ENCODE measurements around the gene HBQ1.
"Not testable (repeated sequence)": the region's sequence is repeated elsewhere in the genome, so short reads cannot be mapped to it uniquely, and the experiment has no call there.

The HBQ1 gene

DNA sequence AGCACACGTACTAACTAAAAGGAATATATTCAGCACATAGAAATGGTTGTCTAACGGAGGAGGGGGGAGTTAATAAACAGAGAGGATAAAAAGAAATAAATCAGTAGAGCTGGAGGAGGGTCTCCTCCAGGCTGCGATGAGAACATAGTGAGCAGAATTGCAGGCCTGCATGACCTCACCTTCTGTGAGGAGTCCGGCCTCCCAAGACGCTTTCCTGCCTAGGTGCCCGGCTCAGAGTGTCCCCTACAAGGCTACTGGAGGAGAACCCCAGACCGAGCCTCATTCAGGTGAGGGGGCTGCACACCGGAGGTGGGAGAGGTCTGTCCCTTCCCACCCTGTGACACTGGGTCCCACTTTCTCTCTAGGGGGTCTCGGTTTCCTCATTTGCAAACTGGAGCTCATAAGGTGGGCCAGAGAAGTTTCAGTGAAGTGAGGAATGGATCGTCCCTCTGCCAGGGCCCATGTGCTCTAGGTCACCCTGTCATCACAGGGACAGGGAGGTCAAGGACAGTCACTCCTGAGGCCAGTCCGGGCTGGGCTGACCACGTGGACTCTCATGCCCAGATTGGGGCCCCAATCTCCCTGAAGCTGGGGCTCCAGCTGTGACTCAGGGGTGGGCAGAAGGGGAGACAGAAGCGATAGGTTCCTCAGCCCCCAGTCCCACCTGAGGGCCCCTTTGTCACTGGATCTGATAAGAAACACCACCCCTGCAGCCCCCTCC is 17.8 kb upstream of the HBQ1 start:
- no peak for DNase-seq

DNA sequence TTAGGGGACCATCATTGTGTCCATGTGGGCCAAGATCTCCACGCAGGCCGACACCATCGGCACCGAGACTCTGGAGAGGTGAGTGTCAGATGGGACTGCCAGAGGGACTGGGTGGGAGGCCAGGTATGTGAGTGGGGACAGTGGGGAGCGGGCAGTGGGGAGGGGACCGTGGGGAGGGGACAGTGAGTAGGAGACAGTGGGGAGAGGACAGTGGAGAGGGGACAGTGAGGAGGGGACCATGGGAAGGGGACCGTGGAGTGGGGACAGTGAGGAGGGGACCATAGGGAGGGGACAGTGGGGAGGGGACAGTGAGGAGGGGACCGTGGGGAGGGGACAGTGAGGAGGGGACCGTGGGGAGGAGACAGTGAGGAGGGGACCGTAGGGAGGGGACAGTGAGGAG is 17.1 kb upstream of the HBQ1 start:
- not testable (repeated sequence) for DNase-seq

DNA sequence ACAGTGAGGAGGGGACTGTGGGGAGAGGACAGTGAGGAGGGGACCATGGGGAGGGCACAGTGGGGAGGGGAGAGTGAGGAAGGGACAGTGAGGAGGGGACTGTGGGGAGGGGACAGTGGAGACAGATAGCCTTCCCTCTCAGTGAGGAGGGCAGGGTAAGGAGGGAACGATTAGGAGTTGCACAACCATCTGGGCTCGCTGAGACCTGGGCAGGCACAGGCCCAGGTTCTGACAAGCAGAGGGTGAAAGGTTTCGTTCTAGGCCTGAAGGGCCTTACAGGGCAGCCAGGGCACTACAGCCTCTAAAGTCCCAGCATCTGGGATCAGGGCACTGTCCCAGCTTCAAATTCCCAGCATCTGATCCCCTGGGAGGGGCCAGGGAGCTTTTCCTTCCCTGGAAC is 16.6 kb upstream of the HBQ1 start:
- not testable (repeated sequence) for DNase-seq

DNA sequence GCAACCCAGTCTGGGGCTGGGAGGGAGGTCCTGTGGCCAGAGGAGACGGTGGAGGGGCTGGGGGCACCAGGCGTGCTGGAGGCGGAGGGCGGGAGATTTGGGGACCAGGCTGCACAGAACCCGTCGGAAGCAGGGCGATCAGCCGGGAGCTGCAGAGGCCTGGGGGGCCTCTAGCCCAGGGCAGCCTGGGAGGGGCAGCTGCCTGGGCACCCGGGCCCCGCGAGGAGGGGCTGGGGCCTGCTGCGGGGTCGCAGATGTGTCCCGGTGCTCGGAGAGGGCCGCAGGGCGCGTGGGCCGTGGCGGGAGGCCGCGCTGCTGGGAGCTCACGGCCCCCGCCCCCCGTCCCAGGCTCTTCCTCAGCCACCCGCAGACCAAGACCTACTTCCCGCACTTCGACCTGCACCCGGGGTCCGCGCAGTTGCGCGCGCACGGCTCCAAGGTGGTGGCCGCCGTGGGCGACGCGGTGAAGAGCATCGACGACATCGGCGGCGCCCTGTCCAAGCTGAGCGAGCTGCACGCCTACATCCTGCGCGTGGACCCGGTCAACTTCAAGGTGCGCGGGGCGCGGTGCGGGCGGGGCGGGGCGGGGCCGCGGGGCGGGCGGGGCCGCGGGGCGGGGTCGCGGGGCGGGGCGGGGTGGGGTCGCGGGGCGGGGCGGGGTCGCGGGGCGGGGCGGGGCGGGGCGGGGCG is 16.0 kb upstream of the HBQ1 start:
- not testable (repeated sequence) for DNase-seq

DNA sequence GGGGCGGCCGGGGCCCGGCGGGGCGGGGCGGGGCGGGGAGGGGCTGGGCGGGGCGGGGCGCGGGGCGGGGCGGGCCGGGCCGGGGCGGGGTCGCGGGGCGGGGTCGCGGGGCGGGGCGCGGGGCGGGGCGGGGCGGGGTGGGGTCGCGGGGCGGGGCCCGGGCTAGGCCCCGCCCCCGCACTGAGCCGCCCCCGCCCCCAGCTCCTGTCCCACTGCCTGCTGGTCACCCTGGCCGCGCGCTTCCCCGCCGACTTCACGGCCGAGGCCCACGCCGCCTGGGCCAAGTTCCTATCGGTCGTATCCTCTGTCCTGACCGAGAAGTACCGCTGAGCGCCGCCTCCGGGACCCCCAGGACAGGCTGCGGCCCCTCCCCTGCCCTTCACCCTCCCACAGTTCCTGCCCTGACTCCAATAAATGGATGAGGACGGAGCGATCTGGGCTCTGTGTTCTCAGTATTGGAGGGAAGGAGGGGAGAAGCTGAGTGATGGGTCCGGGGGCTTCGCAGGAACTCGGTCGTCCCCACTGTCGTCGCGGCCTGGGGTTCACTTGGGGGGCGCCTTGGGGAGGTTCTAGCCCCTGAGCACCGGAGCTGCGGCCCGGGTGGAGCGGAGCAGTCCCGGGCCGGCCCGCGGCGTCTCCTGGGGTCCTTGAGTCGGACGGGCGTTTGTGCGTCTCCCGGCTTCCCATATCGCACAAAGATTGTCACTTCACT is 15.3 kb upstream of the HBQ1 start:
- DNase-seq: no peak

DNA sequence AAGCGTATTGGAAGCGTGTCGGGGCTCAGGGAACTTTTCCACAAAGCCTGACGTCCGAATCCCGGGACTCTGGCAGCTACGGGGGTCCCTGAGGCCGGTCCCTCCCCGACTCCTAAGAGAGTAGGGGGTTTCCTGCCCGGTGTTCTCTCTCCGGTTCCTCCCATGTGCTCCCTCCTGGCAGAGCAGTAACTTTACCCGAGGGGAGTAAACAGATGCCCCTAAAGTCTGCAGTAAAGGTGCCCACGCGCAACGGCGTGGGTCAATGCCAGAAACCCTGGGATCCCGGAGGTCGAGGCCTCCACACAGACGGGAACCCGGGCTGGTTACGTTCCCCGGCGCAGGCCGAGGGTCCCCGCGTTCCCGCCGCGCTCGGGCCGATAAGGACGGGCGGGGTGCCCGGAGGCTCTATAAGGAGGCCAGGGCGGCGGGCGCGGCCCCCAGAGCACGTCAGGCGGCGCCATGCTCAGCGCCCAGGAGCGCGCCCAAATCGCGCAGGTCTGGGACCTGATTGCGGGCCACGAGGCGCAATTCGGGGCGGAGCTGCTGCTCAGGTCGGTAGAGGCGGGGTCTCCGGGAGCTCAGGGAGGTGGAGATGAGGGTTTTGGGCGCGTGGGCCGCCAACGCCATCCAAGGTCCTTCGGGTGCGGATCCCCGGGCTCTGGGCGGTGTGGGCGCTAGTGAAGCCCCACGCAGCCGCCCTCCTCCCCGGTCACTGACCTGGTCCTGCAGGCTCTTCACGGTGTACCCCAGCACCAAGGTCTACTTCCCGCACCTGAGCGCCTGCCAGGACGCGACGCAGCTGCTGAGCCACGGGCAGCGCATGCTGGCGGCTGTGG is 14.5 kb upstream of the HBQ1 start, which contains the start of gene HBM:
Gene HBM (plus strand): TSS at position 440 of the 836 bp plus-strand sequence. CDS start 20 bp downstream, at position 460.
- DNase-seq: no peak

DNA sequence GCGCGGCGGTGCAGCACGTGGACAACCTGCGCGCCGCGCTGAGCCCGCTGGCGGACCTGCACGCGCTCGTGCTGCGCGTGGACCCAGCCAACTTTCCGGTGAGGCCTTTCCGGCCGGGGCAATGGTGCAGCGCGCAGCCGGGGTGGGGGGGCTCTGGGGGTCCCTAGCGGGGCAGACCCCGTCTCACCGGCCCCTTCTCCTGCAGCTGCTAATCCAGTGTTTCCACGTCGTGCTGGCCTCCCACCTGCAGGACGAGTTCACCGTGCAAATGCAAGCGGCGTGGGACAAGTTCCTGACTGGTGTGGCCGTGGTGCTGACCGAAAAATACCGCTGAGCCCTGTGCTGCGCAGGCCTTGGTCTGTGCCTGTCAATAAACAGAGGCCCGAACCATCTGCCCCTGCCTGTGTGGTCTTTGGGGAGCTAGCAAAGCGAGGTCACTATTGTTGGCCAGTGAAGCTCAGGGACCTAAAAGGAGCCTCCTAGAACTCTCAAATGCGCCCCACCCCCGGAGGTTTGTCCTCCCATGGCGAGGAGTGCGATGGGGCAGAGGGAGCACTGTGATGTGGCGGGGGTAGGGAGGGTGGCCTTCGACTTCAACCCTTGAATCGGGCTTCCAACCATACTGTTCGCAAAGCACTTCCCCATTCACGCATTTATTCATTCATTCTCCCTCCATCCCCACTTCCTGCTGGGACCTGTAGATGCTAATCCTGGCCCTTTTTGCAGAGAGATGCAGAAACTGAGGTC is 13.7 kb upstream of the HBQ1 start:
- no peak for DNase-seq

DNA sequence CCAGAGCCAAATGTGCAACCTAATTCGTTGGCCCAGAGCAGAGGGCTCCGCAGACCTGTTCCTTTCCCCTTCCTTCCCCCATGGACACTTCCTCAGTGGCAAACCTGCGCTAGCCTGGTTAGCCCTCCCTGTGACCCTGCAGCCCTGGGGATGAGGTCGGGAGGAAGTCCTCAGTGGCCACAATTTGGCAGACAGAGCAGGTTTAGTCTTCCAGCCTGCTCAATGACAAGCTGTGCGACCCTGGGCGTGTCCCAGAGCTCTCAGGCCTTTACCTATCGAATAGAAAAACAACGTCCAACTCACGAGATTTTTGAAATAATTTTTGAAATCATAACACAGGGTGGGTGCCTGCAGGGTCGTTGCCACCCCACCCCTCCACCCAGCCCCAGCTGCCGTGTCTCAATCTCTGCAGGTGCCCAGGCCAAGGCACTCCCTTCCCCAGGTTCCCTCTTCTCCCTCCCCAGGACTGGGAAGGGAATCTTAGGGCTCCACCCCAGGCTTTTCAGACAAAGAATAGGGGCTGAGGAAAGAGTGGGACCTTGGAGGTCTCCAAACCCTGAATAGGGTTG is 13.1 kb upstream of the HBQ1 start:
- DNase-seq: no peak

DNA sequence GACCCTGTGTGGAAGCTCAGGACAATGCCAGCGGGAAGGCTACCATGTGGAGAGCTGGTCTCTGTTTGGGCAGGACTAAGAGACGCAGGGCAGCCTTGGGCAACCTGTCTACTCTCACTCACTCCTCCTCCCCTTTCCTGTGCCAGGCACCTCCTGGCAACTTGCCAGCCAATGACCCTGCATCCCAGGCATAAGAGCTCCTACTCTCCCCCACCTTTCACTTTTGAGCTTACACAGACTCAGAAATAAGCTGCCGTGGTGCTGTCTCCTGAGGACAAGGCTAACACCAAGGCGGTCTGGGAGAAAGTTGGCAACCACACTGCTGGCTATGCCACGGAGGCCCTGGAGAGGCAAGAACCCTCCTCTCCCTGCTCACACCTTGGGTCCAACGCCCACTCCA is 11.8 kb upstream of the HBQ1 start:
- DNase-seq: no peak

DNA sequence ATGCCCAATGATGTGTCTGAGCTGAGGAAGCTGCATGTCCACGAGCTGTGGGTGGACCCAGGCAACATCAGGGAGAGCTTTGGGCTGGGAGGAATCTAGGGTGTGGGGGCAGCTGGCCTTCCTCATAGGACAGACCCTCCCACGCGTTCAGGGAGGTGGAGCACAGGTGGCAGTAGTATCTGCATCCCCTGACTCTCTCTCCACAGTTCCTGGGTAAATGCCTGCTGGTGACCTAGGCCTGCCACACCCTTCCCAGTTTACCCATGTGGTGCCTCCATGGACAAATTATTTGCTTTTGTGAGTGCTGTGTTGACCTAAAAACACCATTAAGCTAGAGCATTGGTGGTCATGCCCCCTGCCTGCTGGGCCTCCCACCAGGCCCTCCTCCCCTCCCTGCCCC is 11.2 kb upstream of the HBQ1 start:
- DNase-seq: no peak

DNA sequence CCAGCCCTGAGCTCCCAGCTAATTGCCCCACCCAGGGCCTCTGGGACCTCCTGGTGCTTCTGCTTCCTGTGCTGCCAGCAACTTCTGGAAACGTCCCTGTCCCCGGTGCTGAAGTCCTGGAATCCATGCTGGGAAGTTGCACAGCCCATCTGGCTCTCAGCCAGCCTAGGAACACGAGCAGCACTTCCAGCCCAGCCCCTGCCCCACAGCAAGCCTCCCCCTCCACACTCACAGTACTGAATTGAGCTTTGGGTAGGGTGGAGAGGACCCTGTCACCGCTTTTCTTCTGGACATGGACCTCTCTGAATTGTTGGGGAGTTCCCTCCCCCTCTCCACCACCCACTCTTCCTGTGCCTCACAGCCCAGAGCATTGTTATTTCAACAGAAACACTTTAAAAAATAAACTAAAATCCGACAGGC is 10.2 kb upstream of the HBQ1 start:
- DNase-seq: not testable (repeated sequence)

DNA sequence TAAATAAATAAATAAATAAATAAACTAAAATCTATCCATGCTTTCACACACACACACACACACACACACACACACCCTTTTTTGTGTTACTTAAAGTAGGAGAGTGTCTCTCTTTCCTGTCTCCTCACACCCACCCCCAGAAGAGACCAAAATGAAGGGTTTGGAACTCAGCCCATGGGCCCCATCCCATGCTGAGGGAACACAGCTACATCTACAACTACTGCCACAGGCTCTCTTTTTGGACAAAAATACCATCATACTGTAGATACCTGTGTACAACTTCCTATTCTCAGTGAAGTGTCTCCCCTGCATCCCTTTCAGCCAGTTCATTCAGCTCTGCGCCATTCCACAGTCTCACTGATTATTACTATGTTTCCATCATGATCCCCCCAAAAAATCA is 9.5 kb upstream of the HBQ1 start:
- no peak for DNase-seq

DNA sequence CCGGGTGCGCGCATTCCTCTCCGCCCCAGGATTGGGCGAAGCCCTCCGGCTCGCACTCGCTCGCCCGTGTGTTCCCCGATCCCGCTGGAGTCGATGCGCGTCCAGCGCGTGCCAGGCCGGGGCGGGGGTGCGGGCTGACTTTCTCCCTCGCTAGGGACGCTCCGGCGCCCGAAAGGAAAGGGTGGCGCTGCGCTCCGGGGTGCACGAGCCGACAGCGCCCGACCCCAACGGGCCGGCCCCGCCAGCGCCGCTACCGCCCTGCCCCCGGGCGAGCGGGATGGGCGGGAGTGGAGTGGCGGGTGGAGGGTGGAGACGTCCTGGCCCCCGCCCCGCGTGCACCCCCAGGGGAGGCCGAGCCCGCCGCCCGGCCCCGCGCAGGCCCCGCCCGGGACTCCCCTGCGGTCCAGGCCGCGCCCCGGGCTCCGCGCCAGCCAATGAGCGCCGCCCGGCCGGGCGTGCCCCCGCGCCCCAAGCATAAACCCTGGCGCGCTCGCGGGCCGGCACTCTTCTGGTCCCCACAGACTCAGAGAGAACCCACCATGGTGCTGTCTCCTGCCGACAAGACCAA is 7.8 kb upstream of the HBQ1 start, which contains the start of gene HBA2:
Gene HBA2 (plus strand): TSS at position 503 of the 568 bp plus-strand sequence. CDS start 37 bp downstream, at position 540.
- DNase-seq: not testable (repeated sequence)

DNA sequence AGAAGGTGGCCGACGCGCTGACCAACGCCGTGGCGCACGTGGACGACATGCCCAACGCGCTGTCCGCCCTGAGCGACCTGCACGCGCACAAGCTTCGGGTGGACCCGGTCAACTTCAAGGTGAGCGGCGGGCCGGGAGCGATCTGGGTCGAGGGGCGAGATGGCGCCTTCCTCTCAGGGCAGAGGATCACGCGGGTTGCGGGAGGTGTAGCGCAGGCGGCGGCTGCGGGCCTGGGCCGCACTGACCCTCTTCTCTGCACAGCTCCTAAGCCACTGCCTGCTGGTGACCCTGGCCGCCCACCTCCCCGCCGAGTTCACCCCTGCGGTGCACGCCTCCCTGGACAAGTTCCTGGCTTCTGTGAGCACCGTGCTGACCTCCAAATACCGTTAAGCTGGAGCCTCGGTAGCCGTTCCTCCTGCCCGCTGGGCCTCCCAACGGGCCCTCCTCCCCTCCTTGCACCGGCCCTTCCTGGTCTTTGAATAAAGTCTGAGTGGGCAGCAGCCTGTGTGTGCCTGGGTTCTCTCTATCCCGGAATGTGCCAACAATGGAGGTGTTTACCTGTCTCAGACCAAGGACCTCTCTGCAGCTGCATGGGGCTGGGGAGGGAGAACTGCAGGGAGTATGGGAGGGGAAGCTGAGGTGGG is 6.9 kb upstream of the HBQ1 start:
- DNase-seq: not testable (repeated sequence)

DNA sequence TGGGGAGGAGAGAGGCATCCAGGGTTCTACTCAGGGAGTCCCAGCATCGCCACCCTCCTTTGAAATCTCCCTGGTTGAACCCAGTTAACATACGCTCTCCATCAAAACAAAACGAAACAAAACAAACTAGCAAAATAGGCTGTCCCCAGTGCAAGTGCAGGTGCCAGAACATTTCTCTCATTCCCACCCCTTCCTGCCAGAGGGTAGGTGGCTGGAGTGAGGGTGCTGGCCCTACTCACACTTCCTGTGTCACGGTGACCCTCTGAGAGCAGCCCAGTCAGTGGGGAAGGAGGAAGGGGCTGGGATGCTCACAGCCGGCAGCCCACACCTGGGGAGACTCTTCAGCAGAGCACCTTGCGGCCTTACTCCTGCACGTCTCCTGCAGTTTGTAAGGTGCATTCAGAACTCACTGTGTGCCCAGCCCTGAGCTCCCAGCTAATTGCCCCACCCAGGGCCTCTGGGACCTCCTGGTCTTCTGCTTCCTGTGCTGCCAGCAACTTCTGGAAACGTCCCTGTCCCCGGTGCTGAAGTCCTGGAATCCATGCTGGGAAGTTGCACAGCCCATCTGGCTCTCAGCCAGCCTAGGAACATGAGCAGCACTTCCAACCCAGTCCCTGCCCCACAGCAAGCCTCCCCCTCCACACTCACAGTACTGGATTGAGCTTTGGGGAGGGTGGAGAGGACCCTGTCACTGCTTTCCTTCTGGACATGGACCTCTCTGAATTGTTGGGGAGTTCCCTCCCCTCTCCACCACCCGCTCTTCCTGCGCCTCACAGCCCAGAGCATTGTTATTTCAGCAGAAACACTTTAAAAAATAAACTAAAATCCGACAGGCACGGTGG is 6.1 kb upstream of the HBQ1 start:
- DNase-seq: not testable (repeated sequence)

DNA sequence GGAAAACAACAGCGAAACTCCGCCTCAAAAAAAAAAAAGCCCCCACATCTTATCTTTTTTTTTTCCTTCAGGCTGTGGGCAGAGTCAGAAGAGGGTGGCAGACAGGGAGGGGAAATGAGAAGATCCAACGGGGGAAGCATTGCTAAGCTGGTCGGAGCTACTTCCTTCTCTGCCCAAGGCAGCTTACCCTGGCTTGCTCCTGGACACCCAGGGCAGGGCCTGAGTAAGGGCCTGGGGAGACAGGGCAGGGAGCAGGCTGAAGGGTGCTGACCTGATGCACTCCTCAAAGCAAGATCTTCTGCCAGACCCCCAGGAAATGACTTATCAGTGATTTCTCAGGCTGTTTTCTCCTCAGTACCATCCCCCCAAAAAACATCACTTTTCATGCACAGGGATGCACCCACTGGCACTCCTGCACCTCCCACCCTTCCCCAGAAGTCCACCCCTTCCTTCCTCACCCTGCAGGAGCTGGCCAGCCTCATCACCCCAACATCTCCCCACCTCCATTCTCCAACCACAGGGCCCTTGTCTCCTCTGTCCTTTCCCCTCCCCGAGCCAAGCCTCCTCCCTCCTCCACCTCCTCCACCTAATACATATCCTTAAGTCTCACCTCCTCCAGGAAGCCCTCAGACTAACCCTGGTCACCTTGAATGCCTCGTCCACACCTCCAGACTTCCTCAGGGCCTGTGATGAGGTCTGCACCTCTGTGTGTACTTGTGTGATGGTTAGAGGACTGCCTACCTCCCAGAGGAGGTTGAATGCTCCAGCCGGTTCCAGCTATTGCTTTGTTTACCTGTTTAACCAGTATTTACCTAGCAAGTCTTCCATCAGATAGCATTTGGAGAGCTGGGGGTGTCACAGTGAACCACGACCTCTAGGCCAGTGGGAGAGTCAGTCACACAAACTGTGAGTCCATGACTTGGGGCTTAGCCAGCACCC is 5.0 kb upstream of the HBQ1 start:
- DNase-seq: no peak

DNA sequence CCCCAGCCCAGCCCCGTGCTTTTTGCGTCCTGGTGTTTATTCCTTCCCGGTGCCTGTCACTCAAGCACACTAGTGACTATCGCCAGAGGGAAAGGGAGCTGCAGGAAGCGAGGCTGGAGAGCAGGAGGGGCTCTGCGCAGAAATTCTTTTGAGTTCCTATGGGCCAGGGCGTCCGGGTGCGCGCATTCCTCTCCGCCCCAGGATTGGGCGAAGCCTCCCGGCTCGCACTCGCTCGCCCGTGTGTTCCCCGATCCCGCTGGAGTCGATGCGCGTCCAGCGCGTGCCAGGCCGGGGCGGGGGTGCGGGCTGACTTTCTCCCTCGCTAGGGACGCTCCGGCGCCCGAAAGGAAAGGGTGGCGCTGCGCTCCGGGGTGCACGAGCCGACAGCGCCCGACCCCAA is 4.3 kb upstream of the HBQ1 start:
- DNase-seq: not testable (repeated sequence)
